ENCODE results near the gene DLGAP1. TPM values are rescaled to one million over a fixed set of nuclear protein-coding genes. Genes with fewer than 3 reads are reported as not detected.

Gene DLGAP1
- total RNA-seq, 1 experiment from 2014 or later, result 23.0 TPM

DNA sequence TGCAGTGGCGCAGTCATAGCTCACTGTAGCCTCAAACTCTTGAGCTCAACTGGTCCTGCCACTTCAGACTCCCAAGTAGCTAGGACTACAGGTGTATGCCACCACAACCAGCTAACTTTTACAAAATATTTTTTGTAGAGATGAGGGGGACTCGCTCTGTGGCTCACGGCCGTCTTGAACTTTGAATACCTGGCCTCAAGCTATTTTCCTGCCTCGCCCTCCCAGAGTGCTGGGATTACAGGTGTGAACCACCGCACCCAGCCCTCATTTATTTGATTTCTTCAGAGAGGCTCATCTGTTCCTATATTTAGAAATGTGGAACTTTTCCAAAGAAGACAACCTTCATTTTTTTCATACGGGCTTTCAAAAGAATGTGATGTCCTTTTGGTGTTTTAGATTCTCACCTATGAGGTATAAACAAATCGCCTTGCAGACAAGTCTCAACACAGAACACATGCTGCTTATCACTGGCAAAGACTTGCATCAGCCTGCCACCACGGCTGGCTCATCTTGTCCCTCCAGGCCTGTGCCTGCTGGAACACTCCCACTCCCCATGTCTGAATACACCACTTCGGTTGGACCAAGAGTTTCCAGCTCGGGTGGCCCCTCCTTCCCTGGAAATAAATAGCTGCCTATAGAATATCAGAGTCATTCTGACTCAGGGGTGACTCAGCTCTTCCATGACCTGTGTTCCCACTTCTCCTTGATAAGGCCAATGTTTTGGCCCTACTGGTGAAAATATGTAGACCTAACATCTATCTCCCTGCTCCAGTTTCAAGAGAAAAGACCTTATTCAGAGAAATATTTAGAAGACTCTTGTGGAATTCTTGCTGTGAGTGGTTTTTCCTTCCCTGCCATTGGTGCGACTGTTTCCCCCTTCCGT is 802.5 kb downstream of the DLGAP1 start:
- H3K27me3 Mint-ChIP-seq (ENCODE audit: low read depth), result peaks cover 31% of the 10 kb centered on the region
- TF ChIP-seq, protein P1, sequence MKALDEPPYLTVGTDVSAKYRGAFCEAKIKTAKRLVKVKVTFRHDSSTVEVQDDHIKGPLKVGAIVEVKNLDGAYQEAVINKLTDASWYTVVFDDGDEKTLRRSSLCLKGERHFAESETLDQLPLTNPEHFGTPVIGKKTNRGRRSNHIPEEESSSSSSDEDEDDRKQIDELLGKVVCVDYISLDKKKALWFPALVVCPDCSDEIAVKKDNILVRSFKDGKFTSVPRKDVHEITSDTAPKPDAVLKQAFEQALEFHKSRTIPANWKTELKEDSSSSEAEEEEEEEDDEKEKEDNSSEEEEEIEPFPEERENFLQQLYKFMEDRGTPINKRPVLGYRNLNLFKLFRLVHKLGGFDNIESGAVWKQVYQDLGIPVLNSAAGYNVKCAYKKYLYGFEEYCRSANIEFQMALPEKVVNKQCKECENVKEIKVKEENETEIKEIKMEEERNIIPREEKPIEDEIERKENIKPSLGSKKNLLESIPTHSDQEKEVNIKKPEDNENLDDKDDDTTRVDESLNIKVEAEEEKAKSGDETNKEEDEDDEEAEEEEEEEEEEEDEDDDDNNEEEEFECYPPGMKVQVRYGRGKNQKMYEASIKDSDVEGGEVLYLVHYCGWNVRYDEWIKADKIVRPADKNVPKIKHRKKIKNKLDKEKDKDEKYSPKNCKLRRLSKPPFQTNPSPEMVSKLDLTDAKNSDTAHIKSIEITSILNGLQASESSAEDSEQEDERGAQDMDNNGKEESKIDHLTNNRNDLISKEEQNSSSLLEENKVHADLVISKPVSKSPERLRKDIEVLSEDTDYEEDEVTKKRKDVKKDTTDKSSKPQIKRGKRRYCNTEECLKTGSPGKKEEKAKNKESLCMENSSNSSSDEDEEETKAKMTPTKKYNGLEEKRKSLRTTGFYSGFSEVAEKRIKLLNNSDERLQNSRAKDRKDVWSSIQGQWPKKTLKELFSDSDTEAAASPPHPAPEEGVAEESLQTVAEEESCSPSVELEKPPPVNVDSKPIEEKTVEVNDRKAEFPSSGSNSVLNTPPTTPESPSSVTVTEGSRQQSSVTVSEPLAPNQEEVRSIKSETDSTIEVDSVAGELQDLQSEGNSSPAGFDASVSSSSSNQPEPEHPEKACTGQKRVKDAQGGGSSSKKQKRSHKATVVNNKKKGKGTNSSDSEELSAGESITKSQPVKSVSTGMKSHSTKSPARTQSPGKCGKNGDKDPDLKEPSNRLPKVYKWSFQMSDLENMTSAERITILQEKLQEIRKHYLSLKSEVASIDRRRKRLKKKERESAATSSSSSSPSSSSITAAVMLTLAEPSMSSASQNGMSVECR (CRISPR knock-in tag; IDR thresholded peaks at IDR 0.05; ENCODE audit: borderline replicate concordance), result no peak
- TF ChIP-seq NR2C2 (CRISPR knock-in tag; IDR thresholded peaks at IDR 0.05) (no peak), GABPB1 (CRISPR knock-in tag; IDR thresholded peaks at IDR 0.05) (peak; percentile 97)
- H3K4me1 Mint-ChIP-seq, result peaks cover 58% of the 10 kb centered on the region
- H3K4me3 Mint-ChIP-seq, result no peak overlapping the region
- ATAC-seq (peak; percentile 59), DNase-seq (ENCODE audit: low spot score) (no peak)
- peak overlapping the region; percentile 57 for H3K27ac Mint-ChIP-seq
- CTCF ChIA-PET, result interaction anchor here (0.8 to 1.1 kb wide), 3 partner anchors 9 to 356 kb away, joined by 3 to 7 read pairs (median 4); no protein-coding TSS in a partner anchor
- H3K36me3 Mint-ChIP-seq, result peaks cover 7% of the 10 kb centered on the region; the same call in 1 of the 2 replicates
- POLR2A ChIA-PET, result no interaction called here
- H3K9me3 Mint-ChIP-seq, result peaks cover 4% of the 10 kb centered on the region; the same call in 1 of the 2 replicates

DNA sequence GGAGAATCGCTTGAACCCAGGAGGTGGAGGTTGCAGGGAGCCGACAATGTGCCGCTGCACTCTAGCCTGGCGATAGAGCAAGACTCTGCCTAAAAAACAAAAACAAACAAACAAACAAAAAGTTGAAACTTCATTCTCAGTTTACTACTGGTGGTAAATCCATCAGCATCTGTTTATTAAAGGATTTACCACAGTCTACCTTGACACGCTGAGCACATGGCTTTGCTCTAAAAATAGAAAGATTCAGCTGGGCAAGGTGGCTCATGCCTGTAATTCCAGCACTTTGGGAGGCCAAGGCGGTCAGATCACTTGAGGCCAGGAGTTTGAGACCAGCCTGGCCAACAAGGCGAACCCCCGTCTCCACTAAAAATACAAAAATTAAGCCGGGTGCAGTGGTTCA is 803.8 kb downstream of the DLGAP1 start:
- peaks cover 59% of the 10 kb centered on the region for H3K4me1 Mint-ChIP-seq
- DNase-seq (ENCODE audit: low spot score) (no peak), ATAC-seq (no peak)
- peaks cover 32% of the 10 kb centered on the region for H3K27me3 Mint-ChIP-seq (ENCODE audit: low read depth)
- no peak overlapping the region for H3K27ac Mint-ChIP-seq
- POLR2A ChIA-PET, result no interaction called here
- H3K9me3 Mint-ChIP-seq, result no peaks in the 10 kb centered on the region
- CTCF ChIA-PET, result no interaction called here
- no peak overlapping the region for H3K4me3 Mint-ChIP-seq
- H3K36me3 Mint-ChIP-seq, result peaks cover 5% of the 10 kb centered on the region; the same call in 1 of the 2 replicates
- TF ChIP-seq NFYB (CRISPR knock-in tag; conservative IDR thresholded peaks at IDR 0.05; ENCODE audit: low read depth), result no peak
- TF ChIP-seq, protein P2, sequence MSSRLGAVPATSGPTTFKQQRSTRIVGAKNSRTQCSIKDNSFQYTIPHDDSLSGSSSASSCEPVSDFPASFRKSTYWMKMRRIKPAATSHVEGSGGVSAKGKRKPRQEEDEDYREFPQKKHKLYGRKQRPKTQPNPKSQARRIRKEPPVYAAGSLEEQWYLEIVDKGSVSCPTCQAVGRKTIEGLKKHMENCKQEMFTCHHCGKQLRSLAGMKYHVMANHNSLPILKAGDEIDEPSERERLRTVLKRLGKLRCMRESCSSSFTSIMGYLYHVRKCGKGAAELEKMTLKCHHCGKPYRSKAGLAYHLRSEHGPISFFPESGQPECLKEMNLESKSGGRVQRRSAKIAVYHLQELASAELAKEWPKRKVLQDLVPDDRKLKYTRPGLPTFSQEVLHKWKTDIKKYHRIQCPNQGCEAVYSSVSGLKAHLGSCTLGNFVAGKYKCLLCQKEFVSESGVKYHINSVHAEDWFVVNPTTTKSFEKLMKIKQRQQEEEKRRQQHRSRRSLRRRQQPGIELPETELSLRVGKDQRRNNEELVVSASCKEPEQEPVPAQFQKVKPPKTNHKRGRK (CRISPR knock-in tag; IDR thresholded peaks at IDR 0.05; ENCODE audit: borderline replicate concordance), result no peak
- TF ChIP-seq, protein P3, sequence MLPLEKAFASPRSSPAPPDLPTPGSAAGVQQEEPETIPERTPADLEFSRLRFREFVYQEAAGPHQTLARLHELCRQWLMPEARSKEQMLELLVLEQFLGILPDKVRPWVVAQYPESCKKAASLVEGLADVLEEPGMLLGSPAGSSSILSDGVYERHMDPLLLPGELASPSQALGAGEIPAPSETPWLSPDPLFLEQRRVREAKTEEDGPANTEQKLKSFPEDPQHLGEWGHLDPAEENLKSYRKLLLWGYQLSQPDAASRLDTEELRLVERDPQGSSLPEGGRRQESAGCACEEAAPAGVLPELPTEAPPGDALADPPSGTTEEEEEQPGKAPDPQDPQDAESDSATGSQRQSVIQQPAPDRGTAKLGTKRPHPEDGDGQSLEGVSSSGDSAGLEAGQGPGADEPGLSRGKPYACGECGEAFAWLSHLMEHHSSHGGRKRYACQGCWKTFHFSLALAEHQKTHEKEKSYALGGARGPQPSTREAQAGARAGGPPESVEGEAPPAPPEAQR (CRISPR knock-in tag; IDR thresholded peaks at IDR 0.05), result no peak
- no peak for TF ChIP-seq ZNF423 (CRISPR knock-in tag; IDR thresholded peaks at IDR 0.05)
- TF ChIP-seq, protein P4, sequence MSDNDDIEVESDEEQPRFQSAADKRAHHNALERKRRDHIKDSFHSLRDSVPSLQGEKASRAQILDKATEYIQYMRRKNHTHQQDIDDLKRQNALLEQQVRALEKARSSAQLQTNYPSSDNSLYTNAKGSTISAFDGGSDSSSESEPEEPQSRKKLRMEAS (CRISPR knock-in tag; IDR thresholded peaks at IDR 0.05), result no peak
- no peak for TF ChIP-seq ZBTB21 (CRISPR knock-in tag; IDR thresholded peaks at IDR 0.05; ENCODE audit: borderline replicate concordance)
- TF ChIP-seq, protein P5, sequence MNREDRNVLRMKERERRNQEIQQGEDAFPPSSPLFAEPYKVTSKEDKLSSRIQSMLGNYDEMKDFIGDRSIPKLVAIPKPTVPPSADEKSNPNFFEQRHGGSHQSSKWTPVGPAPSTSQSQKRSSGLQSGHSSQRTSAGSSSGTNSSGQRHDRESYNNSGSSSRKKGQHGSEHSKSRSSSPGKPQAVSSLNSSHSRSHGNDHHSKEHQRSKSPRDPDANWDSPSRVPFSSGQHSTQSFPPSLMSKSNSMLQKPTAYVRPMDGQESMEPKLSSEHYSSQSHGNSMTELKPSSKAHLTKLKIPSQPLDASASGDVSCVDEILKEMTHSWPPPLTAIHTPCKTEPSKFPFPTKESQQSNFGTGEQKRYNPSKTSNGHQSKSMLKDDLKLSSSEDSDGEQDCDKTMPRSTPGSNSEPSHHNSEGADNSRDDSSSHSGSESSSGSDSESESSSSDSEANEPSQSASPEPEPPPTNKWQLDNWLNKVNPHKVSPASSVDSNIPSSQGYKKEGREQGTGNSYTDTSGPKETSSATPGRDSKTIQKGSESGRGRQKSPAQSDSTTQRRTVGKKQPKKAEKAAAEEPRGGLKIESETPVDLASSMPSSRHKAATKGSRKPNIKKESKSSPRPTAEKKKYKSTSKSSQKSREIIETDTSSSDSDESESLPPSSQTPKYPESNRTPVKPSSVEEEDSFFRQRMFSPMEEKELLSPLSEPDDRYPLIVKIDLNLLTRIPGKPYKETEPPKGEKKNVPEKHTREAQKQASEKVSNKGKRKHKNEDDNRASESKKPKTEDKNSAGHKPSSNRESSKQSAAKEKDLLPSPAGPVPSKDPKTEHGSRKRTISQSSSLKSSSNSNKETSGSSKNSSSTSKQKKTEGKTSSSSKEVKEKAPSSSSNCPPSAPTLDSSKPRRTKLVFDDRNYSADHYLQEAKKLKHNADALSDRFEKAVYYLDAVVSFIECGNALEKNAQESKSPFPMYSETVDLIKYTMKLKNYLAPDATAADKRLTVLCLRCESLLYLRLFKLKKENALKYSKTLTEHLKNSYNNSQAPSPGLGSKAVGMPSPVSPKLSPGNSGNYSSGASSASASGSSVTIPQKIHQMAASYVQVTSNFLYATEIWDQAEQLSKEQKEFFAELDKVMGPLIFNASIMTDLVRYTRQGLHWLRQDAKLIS (CRISPR knock-in tag; IDR thresholded peaks at IDR 0.05; ENCODE audit: borderline replicate concordance), result no peak
- TF ChIP-seq ELF4 (CRISPR knock-in tag; IDR thresholded peaks at IDR 0.05; ENCODE audit: low read depth), result no peak
- no peak for TF ChIP-seq ATF1 (CRISPR knock-in tag; IDR thresholded peaks at IDR 0.05)
- no peak for TF ChIP-seq ZNF232 (CRISPR knock-in tag; IDR thresholded peaks at IDR 0.05)
- TF ChIP-seq ZNF671 (CRISPR knock-in tag; IDR thresholded peaks at IDR 0.05), result no peak
- TF ChIP-seq, protein P6, sequence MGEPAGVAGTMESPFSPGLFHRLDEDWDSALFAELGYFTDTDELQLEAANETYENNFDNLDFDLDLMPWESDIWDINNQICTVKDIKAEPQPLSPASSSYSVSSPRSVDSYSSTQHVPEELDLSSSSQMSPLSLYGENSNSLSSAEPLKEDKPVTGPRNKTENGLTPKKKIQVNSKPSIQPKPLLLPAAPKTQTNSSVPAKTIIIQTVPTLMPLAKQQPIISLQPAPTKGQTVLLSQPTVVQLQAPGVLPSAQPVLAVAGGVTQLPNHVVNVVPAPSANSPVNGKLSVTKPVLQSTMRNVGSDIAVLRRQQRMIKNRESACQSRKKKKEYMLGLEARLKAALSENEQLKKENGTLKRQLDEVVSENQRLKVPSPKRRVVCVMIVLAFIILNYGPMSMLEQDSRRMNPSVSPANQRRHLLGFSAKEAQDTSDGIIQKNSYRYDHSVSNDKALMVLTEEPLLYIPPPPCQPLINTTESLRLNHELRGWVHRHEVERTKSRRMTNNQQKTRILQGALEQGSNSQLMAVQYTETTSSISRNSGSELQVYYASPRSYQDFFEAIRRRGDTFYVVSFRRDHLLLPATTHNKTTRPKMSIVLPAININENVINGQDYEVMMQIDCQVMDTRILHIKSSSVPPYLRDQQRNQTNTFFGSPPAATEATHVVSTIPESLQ (CRISPR knock-in tag; IDR thresholded peaks at IDR 0.05), result no peak
- TF ChIP-seq, protein P7, sequence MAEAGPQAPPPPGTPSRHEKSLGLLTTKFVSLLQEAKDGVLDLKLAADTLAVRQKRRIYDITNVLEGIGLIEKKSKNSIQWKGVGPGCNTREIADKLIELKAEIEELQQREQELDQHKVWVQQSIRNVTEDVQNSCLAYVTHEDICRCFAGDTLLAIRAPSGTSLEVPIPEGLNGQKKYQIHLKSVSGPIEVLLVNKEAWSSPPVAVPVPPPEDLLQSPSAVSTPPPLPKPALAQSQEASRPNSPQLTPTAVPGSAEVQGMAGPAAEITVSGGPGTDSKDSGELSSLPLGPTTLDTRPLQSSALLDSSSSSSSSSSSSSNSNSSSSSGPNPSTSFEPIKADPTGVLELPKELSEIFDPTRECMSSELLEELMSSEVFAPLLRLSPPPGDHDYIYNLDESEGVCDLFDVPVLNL (CRISPR knock-in tag; IDR thresholded peaks at IDR 0.05; ENCODE audit: borderline replicate concordance, low read depth), result no peak
- TF ChIP-seq NFE2L1 (CRISPR knock-in tag; IDR thresholded peaks at IDR 0.05), result no peak
- TF ChIP-seq TEAD4 (CRISPR knock-in tag; IDR thresholded peaks at IDR 0.05), result no peak

Data from WTC11 (cell line).